A549 (cell line): Measurements from ENCODE around the gene DCBLD2.

Experiments used
- CTCF ChIP-seq: fragments of >200 bp; sonication (Bioruptor Twin); formaldehyde crosslinking; IDR thresholded peaks from 3 replicates; pipeline ENCODE4 v1.5.1; 2016
- EHMT2 ChIP-seq: fragments of 200-600 bp; sonication (generic); IDR thresholded peaks from 2 replicates; pipeline ENCODE4 v1.6.1; 2016; ENCODE audit warnings: antibody characterized with exemption, low read depth, mild to moderate bottlenecking, moderate library complexity
- ELK1 ChIP-seq: fragments of 150-350 bp; IDR thresholded peaks from 2 replicates; pipeline ENCODE4 v1.6.1; 2014; ENCODE audit warnings: low read depth, mild to moderate bottlenecking, low read length
- EP300 ChIP-seq, 2 experiments: fragments of >200 bp; sonication (Bioruptor Twin); formaldehyde crosslinking; IDR thresholded peaks; 2 replicates in 1 of 2; 3 replicates in 1 of 2; pipeline ENCODE4 v1.6.1; 2016 to 2017
- JUN ChIP-seq, 2 experiments: fragments of >200 bp; sonication (Bioruptor Twin); formaldehyde crosslinking; IDR thresholded peaks; 2 replicates in 1 of 2; 3 replicates in 1 of 2; pipeline ENCODE4 v1.6.1; 2016 to 2017
- MYC ChIP-seq: IDR thresholded peaks from 2 replicates; pipeline ENCODE4 v1.6.1; 2012; ENCODE audit warnings: mild to moderate bottlenecking, inconsistent platforms, low read length, improper control_type of control experiment, borderline replicate concordance
- REST ChIP-seq: fragments of 200-600 bp; sonication (generic); IDR thresholded peaks from 2 replicates; pipeline ENCODE4 v1.6.1; 2016; ENCODE audit warnings: antibody characterized with exemption, mild to moderate bottlenecking, moderate library complexity
- SMC3 ChIP-seq: fragments of >200 bp; sonication (Bioruptor Twin); formaldehyde crosslinking; IDR thresholded peaks from 3 replicates; pipeline ENCODE4 v1.6.1; 2018; ENCODE audit warnings: inconsistent platforms
- ZC3H11A ChIP-seq: fragments of 450-650 bp; IDR thresholded peaks from 2 replicates; pipeline ENCODE4 v1.6.1; 2014; ENCODE audit warnings: antibody characterized with exemption, mild to moderate bottlenecking

GRCh38 chr3:98839846-98840245 is 61.6 kb downstream of the DCBLD2 start:
- no peak for TF ChIP-seq JUN (IDR thresholded peaks at IDR 0.05)
- TF ChIP-seq SMC3, result no peak
- TF ChIP-seq CTCF, result no peak
- no peak for TF ChIP-seq REST
- TF ChIP-seq EHMT2, result no peak
- no peak for TF ChIP-seq MYC
- TF ChIP-seq ELK1, result no peak
- TF ChIP-seq EP300 (IDR thresholded peaks at IDR 0.05), result no peak
- TF ChIP-seq ZC3H11A, result no peak
